ENCODE measurements around the gene LARP6.

LARP6 gene

GRCh38 chr15:70857562-70858285 lies 3.8 kb upstream of the LARP6 start:
- no peak for FAIRE-seq
- DNase-seq (ENCODE audit: insufficient read length, low spot score) = no peak
- TF ChIP-seq CTCF (IDR thresholded peaks at IDR 0.05; ENCODE audit: insufficient read depth, missing control alignments) = no peak

GRCh38 chr15:70856884-70857561 lies 3.1 kb upstream of the LARP6 start:
- no peak for FAIRE-seq
- TF ChIP-seq CTCF (IDR thresholded peaks at IDR 0.05; ENCODE audit: insufficient read depth, missing control alignments) = no peak
- no peak for DNase-seq (ENCODE audit: insufficient read length, low spot score)

- FAIRE-seq (no peak), DNase-seq (ENCODE audit: insufficient read length, low spot score) (no peak)
- TF ChIP-seq CTCF (IDR thresholded peaks at IDR 0.05; ENCODE audit: insufficient read depth, missing control alignments) = no peak
Observed at GRCh38 chr15:70856177-70856883, 2.4 kb upstream of the LARP6 start.

GRCh38 chr15:70855764-70856163 lies 1.8 kb upstream of the LARP6 start:
- DNase-seq (ENCODE audit: insufficient read length, low spot score) (no peak), FAIRE-seq (no peak)
- no peak for TF ChIP-seq CTCF (IDR thresholded peaks at IDR 0.05; ENCODE audit: insufficient read depth, missing control alignments)

GRCh38 chr15:70854666-70854976 lies 664 bp upstream of the LARP6 start:
- FAIRE-seq = no peak
- TF ChIP-seq CTCF (IDR thresholded peaks at IDR 0.05; ENCODE audit: insufficient read depth, missing control alignments) = no peak
- DNase-seq (ENCODE audit: insufficient read length, low spot score) = no peak

- FAIRE-seq (no peak), DNase-seq (ENCODE audit: insufficient read length, low spot score) (no peak)
- TF ChIP-seq CTCF (IDR thresholded peaks at IDR 0.05; ENCODE audit: insufficient read depth, missing control alignments) = no peak
Observed at GRCh38 chr15:70853318-70853972, 512 bp downstream of the LARP6 start.

Measured in D721Med (cell line).